ENCODE data around the gene RAP1B.

Gene RAP1B

DNA sequence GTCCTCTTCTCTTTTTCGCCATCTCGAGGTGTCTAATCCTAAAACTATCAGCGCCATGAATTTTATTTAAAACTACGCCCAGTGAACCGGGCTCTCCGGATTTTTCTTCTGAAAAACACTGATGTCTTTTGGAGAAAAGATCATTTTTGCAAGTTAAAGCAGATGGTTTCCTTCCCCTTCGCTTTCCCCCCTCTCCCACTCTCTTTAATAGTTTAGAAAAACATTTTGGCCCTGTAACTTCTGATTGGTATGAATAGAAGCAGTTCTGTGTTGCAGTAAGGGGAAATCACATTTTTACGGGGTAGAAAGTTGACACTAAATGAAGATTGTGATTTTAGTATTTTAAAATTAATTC is 1.1 kb downstream of the RAP1B start:
- DNase-seq (ENCODE audit: low read depth) = no peak

DNA sequence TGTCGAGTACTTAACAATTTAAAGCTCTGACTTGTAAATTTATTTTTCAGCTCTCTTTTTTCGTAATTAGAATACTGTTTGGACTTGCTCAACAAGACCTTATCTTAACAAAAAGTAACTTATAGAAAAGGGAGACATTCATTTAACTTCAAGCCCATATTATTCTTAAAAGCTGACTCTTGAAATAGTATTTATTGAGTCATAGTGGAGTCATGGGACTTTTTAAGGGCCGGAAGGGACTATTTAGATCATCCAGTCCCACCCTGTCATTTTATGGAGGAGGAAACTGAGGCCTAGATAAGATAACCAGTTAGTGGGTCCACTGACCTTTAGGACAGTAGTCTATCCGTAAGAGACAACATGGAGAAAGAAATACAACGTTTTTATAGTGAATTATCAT is 1.5 kb downstream of the RAP1B start:
- no peak for DNase-seq (ENCODE audit: low read depth)

DNA sequence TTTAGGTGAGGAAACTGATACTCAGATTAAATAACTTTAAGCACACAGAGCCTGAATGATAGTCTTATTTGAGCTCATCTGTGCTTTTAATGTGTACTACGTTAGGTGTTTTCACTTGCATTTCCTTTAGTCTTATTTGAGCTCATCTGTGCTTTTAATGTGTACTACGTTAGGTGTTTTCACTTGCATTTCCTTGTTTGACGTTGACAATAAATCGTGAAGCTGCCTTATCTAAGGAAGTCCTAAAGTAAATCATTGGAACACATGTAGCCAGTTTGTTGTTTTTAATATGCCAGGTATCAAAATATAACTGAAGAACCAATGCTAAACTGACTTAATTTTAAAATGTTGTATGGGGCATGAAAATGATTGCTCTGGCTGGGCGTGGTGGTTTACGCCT is 2.0 kb downstream of the RAP1B start:
- no peak for DNase-seq (ENCODE audit: low read depth)

DNA sequence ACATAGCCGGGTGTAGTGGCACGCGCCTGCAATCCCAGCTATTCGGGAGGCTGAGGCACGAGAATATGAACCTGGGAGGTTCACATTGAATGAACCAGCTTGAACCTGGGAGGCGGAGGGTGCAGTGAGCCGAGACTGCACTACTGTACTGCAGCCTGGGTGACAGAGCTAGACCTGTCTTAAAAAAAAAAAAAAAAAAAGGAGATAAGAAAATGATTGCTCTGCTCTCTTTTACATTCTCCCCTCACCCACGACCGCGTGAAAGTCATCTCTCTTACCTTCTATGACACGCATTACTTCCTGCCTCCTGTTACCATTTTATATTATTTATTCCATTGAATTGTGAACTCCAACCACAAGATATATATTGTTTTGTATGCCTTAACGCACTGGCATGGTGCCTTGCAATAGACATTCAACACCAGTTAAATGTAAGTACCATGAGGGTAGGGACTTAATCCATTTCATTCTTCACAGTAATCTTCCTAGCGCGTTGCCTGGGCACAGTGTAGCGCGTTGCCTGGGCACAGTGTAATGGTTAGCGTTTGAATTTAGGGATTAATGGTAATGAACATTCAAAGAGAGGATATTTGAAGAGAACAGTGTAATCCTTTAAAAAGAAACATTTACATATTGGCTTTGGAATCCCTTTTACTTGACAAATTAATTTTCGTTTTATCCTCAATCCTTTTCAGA is 2.7 kb downstream of the RAP1B start:
- DNase-seq (ENCODE audit: low read depth) = no peak

DNA sequence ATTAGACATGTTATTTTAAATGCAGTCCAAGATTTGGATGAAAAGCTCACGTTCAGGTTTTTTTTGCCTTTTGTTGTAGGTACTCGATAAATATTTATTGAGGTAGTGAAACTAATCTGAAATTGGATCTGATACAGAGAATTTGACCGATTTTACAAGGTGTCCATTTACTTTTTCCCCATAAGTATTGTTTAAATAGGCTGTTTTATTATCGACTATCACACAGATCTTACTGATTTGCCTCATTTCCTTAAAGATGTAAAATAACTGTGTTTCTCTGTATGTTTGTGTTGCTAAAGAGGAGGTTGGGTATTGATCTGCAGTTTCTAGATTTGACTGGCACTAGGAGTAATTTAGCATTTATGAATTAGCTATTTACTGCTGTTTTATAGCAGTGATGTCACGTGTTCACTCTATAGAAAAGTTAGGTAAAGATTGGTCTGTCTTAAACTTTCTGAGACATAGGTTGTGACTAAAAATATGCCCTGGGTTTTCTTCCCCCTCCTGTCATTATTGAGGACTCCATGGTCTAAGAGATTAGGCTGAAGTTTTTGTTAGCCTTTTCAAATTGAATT is 3.5 kb downstream of the RAP1B start:
- no peak for DNase-seq (ENCODE audit: low read depth)

DNA sequence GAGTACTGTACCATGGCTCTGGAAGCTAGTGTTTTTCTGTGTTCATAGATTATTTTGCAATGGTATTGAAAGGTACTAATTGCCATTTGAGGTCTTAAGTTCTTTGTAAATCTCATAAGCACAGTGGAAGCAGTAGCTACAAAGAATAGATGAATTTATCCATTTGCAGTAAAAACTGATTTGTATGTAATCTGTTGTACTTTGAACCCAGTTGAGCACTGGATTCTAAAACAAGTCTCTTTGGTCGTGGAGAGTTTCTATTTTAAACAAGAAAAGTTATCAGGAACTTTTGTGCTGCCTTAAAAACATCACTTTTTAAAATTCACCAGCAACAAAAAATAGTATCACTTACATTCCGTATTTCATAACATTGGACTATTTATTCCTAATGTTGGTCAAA is 4.1 kb downstream of the RAP1B start:
- no peak for DNase-seq (ENCODE audit: low read depth)

DNA sequence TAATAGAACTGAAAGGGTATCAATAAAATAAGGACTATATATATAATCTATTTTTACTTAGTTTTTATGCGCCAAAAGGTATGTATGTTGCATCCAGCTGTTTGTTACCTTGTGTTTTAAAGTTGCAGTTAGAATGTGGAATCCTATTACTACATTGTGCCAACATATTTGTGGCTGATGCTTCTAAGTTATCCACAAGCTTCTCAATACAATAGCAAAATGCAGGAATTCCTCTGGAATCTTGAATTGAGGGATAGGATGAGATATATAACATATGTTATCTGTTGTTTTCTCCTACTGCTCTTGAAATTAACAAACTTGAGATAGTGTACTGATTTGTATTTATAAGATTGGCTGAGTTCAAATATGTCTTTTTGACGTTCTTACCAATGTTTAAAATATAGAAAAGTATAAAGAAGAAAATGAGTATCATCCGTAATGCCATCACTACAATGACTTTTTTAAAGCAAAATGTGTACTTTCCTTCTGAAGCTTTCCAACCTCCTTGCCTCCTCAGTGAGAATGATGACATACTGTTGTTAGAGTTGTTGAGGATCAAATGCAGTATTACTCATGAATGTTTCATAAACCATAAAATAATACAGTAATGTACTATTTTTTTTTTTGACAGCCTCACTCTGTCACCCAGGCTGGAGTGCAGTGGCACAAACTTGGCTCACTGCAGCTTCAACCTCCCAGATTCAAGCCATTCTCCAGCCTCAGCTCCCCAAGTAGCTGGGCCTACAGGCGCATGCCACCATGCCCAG is 6.6 kb downstream of the RAP1B start:
- no peak for DNase-seq (ENCODE audit: low read depth)

DNA sequence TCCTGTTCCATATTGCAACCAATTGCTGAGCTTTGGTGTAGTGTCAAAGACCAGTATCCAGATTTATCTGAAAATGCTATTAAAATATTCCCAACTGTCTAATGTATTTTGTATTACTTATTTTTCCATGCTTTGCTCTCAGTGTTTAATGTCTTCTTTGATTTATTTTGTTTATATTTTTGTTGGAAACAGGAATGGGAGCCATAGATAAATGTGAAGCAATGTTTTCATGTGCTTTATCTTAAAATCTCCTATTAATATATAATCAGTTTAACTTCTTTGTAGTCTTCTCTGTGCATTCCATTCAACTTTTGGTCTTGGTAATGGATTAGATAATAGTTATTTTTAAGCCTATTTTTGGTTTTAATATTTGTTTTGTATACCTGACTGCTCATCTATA is 8.8 kb downstream of the RAP1B start:
- DNase-seq (ENCODE audit: low read depth) = no peak

GRCh38 chr12:68620519-68621471 is 10.1 kb downstream of the RAP1B start:
- no peak for DNase-seq (ENCODE audit: low read depth)

DNA sequence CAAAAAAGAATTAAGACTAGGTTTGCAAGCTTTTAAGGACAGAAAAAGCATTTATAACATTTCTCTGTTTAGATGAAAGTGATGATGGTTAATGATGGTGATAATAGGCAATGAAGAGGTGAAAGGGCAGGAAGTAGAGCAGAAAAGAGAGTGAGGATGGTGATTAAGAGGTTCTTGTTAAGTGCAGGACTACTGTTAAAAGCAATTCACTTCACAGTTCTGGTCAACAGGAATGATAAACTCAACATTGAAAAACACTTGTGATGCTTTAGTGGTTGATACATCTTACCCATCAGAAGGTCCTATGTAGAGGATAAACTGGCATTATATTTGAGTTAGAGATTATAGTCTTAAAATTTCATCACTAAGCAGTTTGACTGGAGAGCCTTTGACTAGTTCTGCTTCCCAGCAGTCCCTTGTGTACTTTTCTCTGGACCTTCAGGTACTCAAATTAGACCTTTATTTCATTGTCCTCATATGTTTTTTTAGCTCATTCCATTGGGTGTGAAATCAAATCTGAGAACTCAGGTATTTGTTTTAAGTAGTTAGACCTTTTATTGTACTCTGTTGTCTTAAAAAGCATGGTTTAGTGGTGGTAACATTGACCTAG is 10.9 kb downstream of the RAP1B start:
- DNase-seq (ENCODE audit: low read depth) = no peak

DNA sequence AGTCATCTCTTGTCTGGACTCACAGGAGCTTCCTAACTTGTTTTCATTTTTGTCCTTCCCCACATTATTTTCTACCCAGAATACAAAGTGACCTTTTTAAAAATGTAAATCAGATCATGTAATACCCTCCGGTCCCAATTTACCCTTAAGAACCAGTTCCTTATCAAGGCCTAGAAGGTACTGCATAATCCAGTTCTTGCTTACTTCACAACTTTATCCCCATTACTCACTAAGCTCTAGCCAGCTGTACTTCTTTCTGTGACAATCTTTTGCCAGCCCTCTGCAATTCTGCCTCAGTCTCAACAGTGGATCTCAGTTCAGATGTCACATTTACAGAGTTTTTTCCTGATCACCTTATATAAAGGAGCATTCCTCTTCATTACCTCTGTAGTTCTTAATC is 11.6 kb downstream of the RAP1B start:
- DNase-seq (ENCODE audit: low read depth) = no peak

DNA sequence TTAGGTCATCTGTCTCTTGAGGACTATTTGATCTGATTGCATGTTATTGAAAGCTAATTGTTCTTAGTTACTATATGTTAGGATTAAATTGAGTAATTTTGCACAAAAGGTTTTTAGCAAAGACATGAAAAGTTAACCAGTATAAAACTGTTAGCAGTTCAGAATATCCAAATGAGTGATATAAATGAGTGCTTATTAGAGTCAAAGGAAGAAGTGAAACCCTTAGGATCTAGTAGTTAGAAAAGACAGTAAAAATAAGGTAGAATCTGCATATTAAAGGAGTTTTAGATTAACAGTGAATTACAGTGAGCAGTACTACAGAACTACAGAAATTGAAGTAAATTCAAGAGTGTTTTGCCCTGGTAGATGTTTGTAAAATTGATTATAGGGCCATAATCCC is 12.4 kb downstream of the RAP1B start:
- no peak for DNase-seq (ENCODE audit: low read depth)

GRCh38 chr12:68623984-68624383 is 13.3 kb downstream of the RAP1B start:
- no peak for DNase-seq (ENCODE audit: low read depth)

DNA sequence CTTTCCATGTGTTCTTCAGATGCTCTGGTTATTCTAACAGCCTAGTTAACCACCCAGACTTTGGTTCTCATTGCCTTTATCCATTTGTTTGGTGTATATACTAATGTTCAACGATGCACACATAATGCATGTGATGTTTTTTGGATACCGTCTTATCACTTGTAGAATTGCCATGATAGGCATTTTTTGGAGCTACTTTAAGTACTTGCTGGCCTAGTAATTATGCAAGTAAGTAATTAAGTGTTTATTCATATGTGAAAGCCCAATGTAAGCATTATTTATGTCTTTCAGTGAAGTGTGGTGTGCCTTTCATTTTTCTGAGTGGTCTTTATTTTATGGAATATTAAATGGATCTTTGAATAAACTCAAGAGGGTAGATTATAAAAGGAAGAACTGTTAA is 14.2 kb downstream of the RAP1B start:
- no peak for DNase-seq (ENCODE audit: low read depth)

- DNase-seq (ENCODE audit: low read depth) = no peak
These were observed 17.1 kb downstream of the RAP1B start for GRCh38 chr12:68627673-68628319.

DNA sequence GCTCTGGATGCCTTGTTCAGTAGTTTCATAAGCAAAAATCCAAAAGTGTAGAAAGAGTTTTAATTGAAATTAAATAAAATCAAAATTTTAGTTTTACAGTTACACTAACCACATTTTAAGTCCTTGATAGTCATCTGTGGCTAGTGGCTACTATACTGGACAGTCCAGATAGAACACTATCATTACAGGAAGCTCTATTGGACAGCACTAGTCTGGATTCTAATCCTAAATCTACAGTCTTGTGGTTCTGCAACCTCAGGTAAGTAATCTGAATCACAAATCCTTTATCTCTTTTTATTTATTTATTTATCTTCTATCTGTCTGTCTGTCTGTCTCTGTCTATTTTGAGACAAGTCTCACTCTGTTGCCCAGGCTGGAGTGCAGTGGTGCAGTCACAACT is 18.0 kb downstream of the RAP1B start:
- DNase-seq (ENCODE audit: low read depth) = no peak

DNA sequence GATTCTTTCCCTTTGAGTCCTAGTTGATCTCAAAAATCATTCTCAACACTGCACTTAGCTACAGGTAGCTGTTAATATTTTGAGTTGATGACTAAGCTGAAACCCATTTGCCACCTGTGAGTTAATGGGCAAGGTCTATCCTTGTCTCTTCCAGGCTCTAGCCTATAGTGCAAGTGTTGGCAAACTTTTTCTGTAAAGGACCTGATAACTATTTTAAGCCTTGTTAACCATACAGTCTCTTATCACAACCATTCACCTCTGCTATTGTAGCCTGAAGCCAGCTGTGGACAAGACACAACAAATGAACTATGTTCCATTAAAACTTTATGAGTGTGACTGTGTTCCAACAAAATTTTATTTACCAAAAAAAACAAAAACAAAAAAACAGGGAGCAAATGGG is 19.4 kb downstream of the RAP1B start:
- DNase-seq (ENCODE audit: low read depth) = no peak

DNA sequence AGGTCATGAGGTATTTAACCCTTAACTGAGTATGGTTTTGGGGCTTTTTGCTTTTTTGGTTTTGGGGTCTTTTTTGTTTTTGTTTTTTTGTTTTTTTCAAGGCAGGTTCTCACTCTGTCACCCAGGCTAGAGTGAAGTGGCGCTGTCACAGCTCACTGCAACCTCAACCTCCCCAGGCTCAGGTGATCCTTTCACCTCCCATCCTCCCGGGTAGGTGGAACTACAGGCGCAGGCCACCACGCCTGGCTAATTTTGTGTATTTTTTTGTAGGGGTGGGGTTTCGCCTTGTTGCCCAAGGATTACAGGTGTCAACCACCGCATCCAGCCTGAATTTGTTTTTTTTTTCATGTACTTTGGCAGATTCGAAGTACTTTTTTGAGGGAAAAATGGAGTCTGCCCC is 19.9 kb downstream of the RAP1B start:
- no peak for DNase-seq (ENCODE audit: low read depth)

DNA sequence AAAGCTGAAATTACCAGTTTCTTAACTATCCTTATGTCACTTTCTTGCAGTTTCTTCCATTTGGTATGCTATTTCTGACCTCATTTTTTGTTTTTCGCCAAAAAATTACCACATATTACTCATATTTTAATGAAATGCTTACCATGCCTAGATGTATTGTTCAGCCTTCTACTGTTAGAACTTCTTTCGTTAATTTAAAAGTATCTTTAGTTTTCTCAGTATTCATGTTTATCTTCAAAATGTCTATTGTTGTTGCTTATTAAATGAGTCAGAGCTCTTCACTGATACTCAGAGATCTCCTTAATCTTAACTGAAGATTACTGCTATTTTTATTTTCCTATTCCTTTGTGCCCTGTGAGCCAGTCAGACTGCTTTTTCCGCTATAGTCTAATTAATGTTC is 20.5 kb downstream of the RAP1B start:
- no peak for DNase-seq (ENCODE audit: low read depth)

- DNase-seq (ENCODE audit: low read depth) = no peak
These were observed 21.8 kb downstream of the RAP1B start for GRCh38 chr12:68632486-68632885.

Measured in HS-27A (cell line).